Loucy (cell line): Measurements from ENCODE around the gene CTBP2.

Source experiments
- H2AFZ ChIP-seq: fragments of 200-600 bp; sonication (generic); 2 replicates; pipeline ENCODE4 v1.6.0; 2016; ENCODE audit warnings: antibody characterized with exemption, mild to moderate bottlenecking, low read length, moderate library complexity
- H3F3A ChIP-seq: fragments of 200-600 bp; 2 replicates; pipeline ENCODE4 v1.6.0; 2016; ENCODE audit warnings: antibody characterized with exemption, low read depth, mild to moderate bottlenecking
- H3K27me3 ChIP-seq: fragments of 200-600 bp; sonication (generic); 2 replicates; pipeline ENCODE4 v1.6.1; 2014; ENCODE audit warnings: low read length, mild to moderate bottlenecking; ENCODE audit not compliant: insufficient read depth, poor library complexity, severe bottlenecking
- H3K36me3 ChIP-seq: fragments of 200-600 bp; sonication (generic); 2 replicates; pipeline ENCODE4 v1.6.1; 2016; ENCODE audit warnings: low read length; ENCODE audit not compliant: insufficient read depth
- H3K4me1 ChIP-seq: fragments of 200-600 bp; sonication (generic); 2 replicates; pipeline ENCODE4 v1.5.1; 2014; ENCODE audit warnings: low read length, mild to moderate bottlenecking; ENCODE audit not compliant: insufficient read depth, poor library complexity, severe bottlenecking
- H3K4me2 ChIP-seq: fragments of 200-600 bp; sonication (generic); 2 replicates; pipeline ENCODE4 v1.6.0; 2014; ENCODE audit warnings: antibody characterized with exemption, low read length, low read depth, mild to moderate bottlenecking; ENCODE audit not compliant: poor library complexity, severe bottlenecking
- H3K4me3 ChIP-seq: fragments of 200-600 bp; sonication (generic); 2 replicates; pipeline ENCODE4 v1.5.1; 2014; ENCODE audit warnings: low read length, mild to moderate bottlenecking, mixed read lengths; ENCODE audit not compliant: poor library complexity, severe bottlenecking
- H3K79me2 ChIP-seq: fragments of 200-600 bp; sonication (generic); 2 replicates; pipeline ENCODE4 v1.6.1; 2014; ENCODE audit warnings: low read length; ENCODE audit not compliant: insufficient read depth
- H3K9ac ChIP-seq: fragments of 200-600 bp; sonication (generic); 2 replicates; pipeline ENCODE4 v1.6.0; 2014; ENCODE audit warnings: mild to moderate bottlenecking, low read depth, low read length, moderate library complexity; ENCODE audit not compliant: poor library complexity, severe bottlenecking
- H3K9me2 ChIP-seq: fragments of 200-600 bp; sonication (generic); replicated peaks from 2 replicates; pipeline ENCODE4 v1.6.1; 2016; ENCODE audit warnings: low read depth, low read length, mixed read lengths
- H3K9me3 ChIP-seq: fragments of 200-600 bp; sonication (generic); 2 replicates; pipeline ENCODE4 v1.6.1; 2014; ENCODE audit warnings: mild to moderate bottlenecking, antibody characterized with exemption, low read length, low read depth; ENCODE audit not compliant: insufficient read depth
- H4K20me1 ChIP-seq: fragments of 200-600 bp; sonication (generic); 2 replicates; pipeline ENCODE4 v1.6.0; 2014; ENCODE audit warnings: antibody characterized with exemption, low read length, mild to moderate bottlenecking; ENCODE audit not compliant: insufficient read depth, poor library complexity, severe bottlenecking
- CTCF ChIP-seq: fragments of 200-600 bp; sonication (generic); conservative IDR thresholded peaks from 2 replicates; pipeline ENCODE4 v1.5.1; 2014; ENCODE audit warnings: mild to moderate bottlenecking, antibody characterized with exemption, low read length
- EZH2phosphoT487 ChIP-seq: fragments of 200-600 bp; IDR thresholded peaks from 2 replicates; pipeline ENCODE4 v1.6.1; 2018; ENCODE audit warnings: antibody characterized with exemption, mild to moderate bottlenecking, moderate library complexity, borderline replicate concordance

Gene CTBP2

GRCh38 chr10:125156196-125156595 is 4.2 kb downstream of the CTBP2 start:
- no peaks in the 10 kb centered on the region for H3K36me3 ChIP-seq
- H4K20me1 ChIP-seq: no peaks in the 10 kb centered on the region
- H3K4me3 ChIP-seq: no peak overlapping the region
- no peak overlapping the region for H3K4me2 ChIP-seq
- no peak overlapping the region for H2AFZ ChIP-seq
- no peak overlapping the region for H3K9ac ChIP-seq
- no peaks in the 10 kb centered on the region for H3K9me2 ChIP-seq
- no peaks in the 10 kb centered on the region for H3K27me3 ChIP-seq
- H3K9me3 ChIP-seq: no peaks in the 10 kb centered on the region
- no peaks in the 10 kb centered on the region for H3K79me2 ChIP-seq
- H3K4me1 ChIP-seq: no peaks in the 10 kb centered on the region
- no peaks in the 10 kb centered on the region for H3F3A ChIP-seq
- TF ChIP-seq CTCF: no peak
- TF ChIP-seq EZH2phosphoT487: no peak

GRCh38 chr10:125155101-125155500 is 5.3 kb downstream of the CTBP2 start:
- Histone ChIP-seq H3K36me3 (no peaks in the 10 kb centered on the region), H3K4me3 (no peak overlapping the region), H3K9me3 (no peaks in the 10 kb centered on the region; the same call in 1 of the 2 replicates), H4K20me1 (no peaks in the 10 kb centered on the region), H3F3A (no peaks in the 10 kb centered on the region), H3K4me1 (no peaks in the 10 kb centered on the region), H3K79me2 (no peaks in the 10 kb centered on the region), H2AFZ (no peak overlapping the region), H3K9ac (no peak overlapping the region), H3K9me2 (no peaks in the 10 kb centered on the region), H3K4me2 (no peak overlapping the region), H3K27me3 (no peaks in the 10 kb centered on the region)
- TF ChIP-seq CTCF (no peak), EZH2phosphoT487 (no peak)

- H3K79me2 ChIP-seq: no peaks in the 10 kb centered on the region
- H3K9ac ChIP-seq: no peak overlapping the region
- no peaks in the 10 kb centered on the region for H3K4me1 ChIP-seq
- no peaks in the 10 kb centered on the region for H4K20me1 ChIP-seq
- H3K36me3 ChIP-seq: no peaks in the 10 kb centered on the region
- no peak overlapping the region for H3K4me2 ChIP-seq
- H2AFZ ChIP-seq: no peak overlapping the region
- no peak overlapping the region for H3K4me3 ChIP-seq
- H3F3A ChIP-seq: no peaks in the 10 kb centered on the region
- no peaks in the 10 kb centered on the region for H3K9me2 ChIP-seq
- H3K27me3 ChIP-seq: no peaks in the 10 kb centered on the region
- TF ChIP-seq EZH2phosphoT487 (no peak), CTCF (no peak)
- H3K9me3 ChIP-seq: no peaks in the 10 kb centered on the region; the same call in 1 of the 2 replicates
Measured at GRCh38 chr10:125154529-125154928, 5.8 kb downstream of the CTBP2 start.
